ENCODE data around the gene GALT. TPM values are rescaled to one million over a fixed set of nuclear protein-coding genes. Genes with fewer than 3 reads are reported as not detected.

The GALT gene
- total and polyA plus RNA-seq, 2 of the 4 experiments (the other 2 are of a cell fraction), result 15.8 to 34.6 TPM

DNA sequence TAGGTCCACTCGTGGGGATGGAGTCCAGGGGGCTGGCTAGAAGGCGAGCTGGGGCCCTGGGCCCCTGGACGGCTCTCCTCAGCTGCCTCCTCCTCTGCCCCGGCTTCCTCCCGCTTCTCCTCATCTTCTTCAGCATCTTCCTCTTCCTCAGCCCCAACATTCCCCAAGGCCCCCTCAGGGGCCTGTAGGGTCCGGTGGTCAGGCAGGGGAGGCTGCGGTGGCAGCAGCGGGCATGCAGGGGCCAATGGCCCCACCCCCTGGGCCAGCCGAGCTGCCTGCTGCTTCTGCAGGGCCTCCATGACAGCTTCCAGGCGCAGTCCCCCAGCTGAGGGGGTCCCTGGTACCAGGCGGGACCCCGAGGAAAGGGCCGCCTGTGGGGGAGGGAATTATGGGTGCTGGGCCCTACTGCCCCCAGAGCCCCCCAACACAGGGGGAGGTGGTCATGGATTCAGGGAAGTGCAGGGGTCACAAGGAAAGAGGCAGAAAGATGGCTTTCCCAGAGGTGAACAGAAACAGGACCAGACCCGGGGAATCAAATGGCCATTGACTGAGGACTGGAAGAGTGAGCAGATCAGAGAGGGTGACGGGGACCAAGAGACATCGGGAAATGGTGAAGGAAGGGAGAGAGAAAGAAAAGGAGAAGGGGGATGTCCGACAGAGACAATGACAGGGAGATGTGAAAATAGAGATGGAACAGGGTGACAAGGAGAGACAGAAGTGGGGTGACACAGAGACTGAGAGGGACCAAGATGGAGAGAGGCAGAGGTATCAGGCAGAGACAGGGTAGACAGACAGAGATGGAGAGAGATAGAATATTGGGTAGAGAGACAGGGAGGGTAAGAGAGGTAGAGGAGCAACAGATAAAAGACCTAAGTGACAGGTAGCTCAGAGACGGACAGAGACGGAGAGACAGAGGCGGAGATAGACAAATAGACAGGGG lies 18.5 kb upstream of the GALT start:
- no peak overlapping the region for H2AK9ac ChIP-seq (replicated peaks; ENCODE audit: low read depth, low read length, poor library complexity)

More for the DNA sequence above, 18.5 kb upstream of the GALT start:
- Histone ChIP-seq H4K91ac (ENCODE audit: insufficient read depth, low read depth, low read length) (no peak overlapping the region), H4K20me1 (ENCODE audit: insufficient read depth, low read length) (no peaks in the 10 kb centered on the region; the same call in 1 of the 2 replicates), H3K79me1 (ENCODE audit: low read depth in 1 of 2, low read length in 2 of 2) (no peaks in the 10 kb centered on the region), H3K18ac (ENCODE audit: low read depth, low read length) (no peak overlapping the region), H3K27me3 (ENCODE audit: control insufficient read depth, insufficient read depth, low read length) (peaks cover 79% of the 10 kb centered on the region), H3K23ac (ENCODE audit: low read depth, low read length) (no peak overlapping the region; the same call in 1 of the 2 replicates), H3K14ac (replicated peaks; ENCODE audit: low read depth, low read length) (no peak overlapping the region), H3K4me1 (ENCODE audit: control insufficient read depth, insufficient read depth, low read length) (0 out of 2 replicates have a peak, but pooled peaks cover 2% of the 10 kb centered on the region), H3K36me3 (ENCODE audit: control insufficient read depth, insufficient read depth, low read length) (no peaks in the 10 kb centered on the region), H3K56ac (ENCODE audit: extremely low read depth, insufficient read depth, low read length) (no peak overlapping the region), H2BK5ac (ENCODE audit: low read depth, low read length, poor library complexity, severe bottlenecking) (no peak overlapping the region), H2BK120ac (ENCODE audit: low read depth, low read length) (no peak overlapping the region), H3K9me3 (ENCODE audit: control insufficient read depth, insufficient read depth, low read length) (no peaks in the 10 kb centered on the region), H3K9me1 (ENCODE audit: insufficient read depth, low read length) (0 out of 2 replicates have a peak, but pooled peaks cover 4% of the 10 kb centered on the region), H2BK20ac (ENCODE audit: low read depth, low read length) (no peak overlapping the region), H4K5ac (ENCODE audit: low read depth, low read length) (no peak overlapping the region), H2BK15ac (ENCODE audit: low read depth, low read length) (no peak overlapping the region), H2AFZ (replicated peaks; ENCODE audit: low read length, poor library complexity) (no peak overlapping the region), H3K4me2 (ENCODE audit: low read depth, low read length) (peak overlapping the region; percentile 63; the same call in 1 of the 2 replicates), H2AK5ac (ENCODE audit: low read depth, low read length) (no peak overlapping the region), H4K8ac (ENCODE audit: low read depth in 2 of 2, low read length in 2 of 2) (no peak overlapping the region), H3K27ac (ENCODE audit: insufficient read depth, low read length) (no peak overlapping the region), H3K9ac (ENCODE audit: low read depth, low read length) (no peak overlapping the region), H3K4me3 (ENCODE audit: insufficient read depth, low read depth, low read length) (no peak overlapping the region), H3K4ac (ENCODE audit: low read depth, low read length) (no peak overlapping the region)
- BruUV-seq (replicated peaks), result no TSS peak
- ATAC-seq (ENCODE audit: low read depth) (no peak), DNase-seq (no peak)
- dilution Hi-C loops (cut with HindIII; ENCODE audit: low sequenced_read_pairs, unreplicated experiment) (no loop called here), intact Hi-C loops (cut with micrococcal nuclease) (no loop called here), in situ Hi-C loops (cut with MboI; ENCODE audit: low sequenced_read_pairs) (no loop called here)
- ChIA-PET POLR2A (ENCODE audit: unreplicated experiment) (interaction anchor here (0.7 kb wide), 1 partner anchor 9 kb away, joined by 3 read pairs; no protein-coding TSS in a partner anchor), CTCF (no interaction called here)
- WGBS, 2 experiments (ENCODE audit: extremely low coverage in 2 of 2, insufficient read length in 1 of 2), result 36% methylated on average over 7 of the region's 20 CpGs; no CpG with 5 or more reads in 1 of the 2 experiments
- TF ChIP-seq RCOR1 (IDR thresholded peaks at IDR 0.05; ENCODE audit: insufficient replicate concordance, low read length) (no peak), MAFK (IDR thresholded peaks at IDR 0.05; ENCODE audit: low read depth, low read length) (no peak), SMC3 (IDR thresholded peaks at IDR 0.05; ENCODE audit: low read depth, low read length) (no peak), CEBPB (IDR thresholded peaks at IDR 0.05; ENCODE audit: low read depth, low read length) (no peak), FOS (IDR thresholded peaks at IDR 0.05; ENCODE audit: low read depth, low read length) (no peak), MAZ (IDR thresholded peaks at IDR 0.05; ENCODE audit: borderline replicate concordance, low read depth, low read length) (no peak), CHD1 (IDR thresholded peaks at IDR 0.05; ENCODE audit: low read depth, low read length) (no peak), ELK1 (IDR thresholded peaks at IDR 0.05; ENCODE audit: borderline replicate concordance, low read depth, low read length) (no peak), RFX5 (IDR thresholded peaks at IDR 0.05; ENCODE audit: low read depth, low read length) (no peak), NFE2L2 (IDR thresholded peaks at IDR 0.05; ENCODE audit: low read depth, low read length) (no peak), BHLHE40 (IDR thresholded peaks at IDR 0.05; ENCODE audit: low read depth, low read length) (no peak)
- TF ChIP-seq, protein P1, sequence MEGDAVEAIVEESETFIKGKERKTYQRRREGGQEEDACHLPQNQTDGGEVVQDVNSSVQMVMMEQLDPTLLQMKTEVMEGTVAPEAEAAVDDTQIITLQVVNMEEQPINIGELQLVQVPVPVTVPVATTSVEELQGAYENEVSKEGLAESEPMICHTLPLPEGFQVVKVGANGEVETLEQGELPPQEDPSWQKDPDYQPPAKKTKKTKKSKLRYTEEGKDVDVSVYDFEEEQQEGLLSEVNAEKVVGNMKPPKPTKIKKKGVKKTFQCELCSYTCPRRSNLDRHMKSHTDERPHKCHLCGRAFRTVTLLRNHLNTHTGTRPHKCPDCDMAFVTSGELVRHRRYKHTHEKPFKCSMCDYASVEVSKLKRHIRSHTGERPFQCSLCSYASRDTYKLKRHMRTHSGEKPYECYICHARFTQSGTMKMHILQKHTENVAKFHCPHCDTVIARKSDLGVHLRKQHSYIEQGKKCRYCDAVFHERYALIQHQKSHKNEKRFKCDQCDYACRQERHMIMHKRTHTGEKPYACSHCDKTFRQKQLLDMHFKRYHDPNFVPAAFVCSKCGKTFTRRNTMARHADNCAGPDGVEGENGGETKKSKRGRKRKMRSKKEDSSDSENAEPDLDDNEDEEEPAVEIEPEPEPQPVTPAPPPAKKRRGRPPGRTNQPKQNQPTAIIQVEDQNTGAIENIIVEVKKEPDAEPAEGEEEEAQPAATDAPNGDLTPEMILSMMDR (conservative IDR thresholded peaks at IDR 0.05; ENCODE audit: low read depth, low read length), result no peak
